GM12801 (cell line): Measurements from ENCODE around the gene GGT7.

Source experiments
- CTCF ChIP-seq: IDR thresholded peaks from one replicate; pipeline ENCODE4 v1.5.1; 2011; ENCODE audit warnings: control low read depth; ENCODE audit not compliant: insufficient read length; ENCODE audit errors: extremely low read depth

GGT7 gene

GRCh38 chr20:34849778-34850177, 22.9 kb downstream of the GGT7 start:
- no peak for TF ChIP-seq CTCF

DNA sequence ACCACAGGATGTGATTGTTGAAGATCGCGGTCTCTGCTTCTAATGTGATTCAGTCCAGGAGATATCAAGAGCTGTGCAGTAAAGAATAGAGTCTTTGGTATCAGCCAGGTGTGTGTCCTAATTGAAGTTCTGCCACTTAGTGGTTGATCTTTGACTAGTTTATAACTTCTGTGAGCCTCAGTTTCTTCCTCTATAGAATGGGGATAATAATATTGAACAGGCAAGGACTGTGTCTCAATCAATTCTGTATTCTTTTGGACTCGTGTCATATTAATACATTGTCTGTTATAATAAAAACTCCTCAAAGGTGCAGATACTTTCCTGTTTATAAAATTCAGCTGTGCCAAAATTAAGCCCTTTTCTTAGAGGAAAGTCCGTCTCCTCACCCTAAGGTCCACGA, 24.1 kb downstream of the GGT7 start:
- TF ChIP-seq CTCF: no peak

DNA sequence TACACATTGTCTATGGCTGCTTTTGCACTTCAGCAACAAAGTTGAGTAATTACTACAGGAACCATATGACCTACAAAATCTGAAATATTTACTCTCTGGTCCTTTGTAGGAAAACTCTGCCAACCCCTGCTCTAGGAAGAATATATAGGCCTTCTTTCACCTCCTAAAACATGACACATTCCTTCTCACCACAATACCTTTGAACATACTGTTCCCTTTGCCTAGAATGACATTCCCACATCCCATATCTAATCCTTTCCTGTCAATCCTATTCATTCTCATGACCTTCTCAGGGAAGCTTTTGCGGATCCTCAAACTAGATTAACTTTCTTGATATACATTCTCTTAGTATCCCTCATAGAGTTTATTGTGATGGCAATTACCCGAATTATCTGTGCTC, 29.2 kb downstream of the GGT7 start:
- no peak for TF ChIP-seq CTCF

DNA sequence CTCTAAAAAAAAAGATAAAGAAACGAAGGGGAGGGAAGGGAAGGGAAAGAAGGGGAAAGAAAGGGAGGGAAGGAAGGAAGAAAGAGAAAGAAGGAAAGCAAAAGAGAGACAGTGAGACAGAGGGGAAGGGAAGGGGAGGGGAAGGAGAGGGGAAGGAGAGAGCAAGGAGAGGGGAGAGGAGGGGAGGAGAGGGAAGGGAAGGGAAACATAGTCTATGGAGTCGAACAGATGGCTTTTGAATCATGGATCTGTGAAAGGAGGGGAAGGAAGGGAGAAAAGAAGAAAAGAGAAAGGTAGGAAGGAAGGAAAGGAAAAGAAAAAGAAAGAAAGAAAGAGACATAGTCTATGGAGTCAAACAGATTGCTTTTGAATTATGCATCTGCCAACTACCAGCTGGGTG, 30.5 kb downstream of the GGT7 start:
- TF ChIP-seq CTCF: no peak

DNA sequence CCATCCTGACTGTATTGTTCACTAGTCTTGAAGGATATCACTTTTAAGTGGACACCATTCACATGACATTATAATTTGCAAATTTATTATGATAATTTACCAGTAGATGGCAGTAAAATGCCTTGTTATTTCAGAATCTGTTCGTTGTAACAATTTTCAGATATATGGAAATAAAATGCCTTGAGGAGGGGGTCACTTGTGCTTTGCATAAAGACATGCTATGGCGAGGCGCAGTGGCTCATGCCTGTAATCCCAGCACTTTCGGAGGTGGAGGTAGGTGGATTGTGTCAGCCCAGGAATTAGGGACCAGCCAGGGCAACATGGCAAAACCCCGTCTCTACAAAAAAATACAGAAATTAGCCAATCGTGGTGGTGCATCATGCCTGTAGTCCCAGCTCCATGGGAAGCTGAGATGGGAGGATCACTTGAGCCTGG, 38.2 kb downstream of the GGT7 start:
- no peak for TF ChIP-seq CTCF

DNA sequence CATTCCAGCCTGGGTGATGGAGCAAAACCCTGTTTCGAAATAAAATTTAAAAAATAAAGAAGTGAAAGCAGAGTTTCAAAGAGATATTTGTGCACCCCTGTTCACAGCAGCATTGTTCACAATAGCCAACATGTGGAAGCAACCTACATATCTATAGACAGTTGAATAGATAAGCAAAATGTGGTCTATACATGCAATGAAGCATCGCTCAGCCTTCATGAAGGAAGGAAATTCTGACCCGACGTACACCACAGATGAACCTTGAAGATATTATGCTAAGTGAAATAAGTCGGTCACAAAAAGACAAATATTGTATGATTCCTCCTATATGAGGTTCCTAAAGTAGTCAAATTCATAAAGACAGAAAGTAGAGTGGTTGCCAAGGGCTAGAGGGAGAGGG, 40.7 kb downstream of the GGT7 start:
- TF ChIP-seq CTCF: no peak

- no peak for TF ChIP-seq CTCF
These were observed 43.5 kb downstream of the GGT7 start for GRCh38 chr20:34829191-34829590.
